Endothelial cell (in vitro differentiated cells): ENCODE measurements around the gene RHOA. TPM values are rescaled to one million over a fixed set of nuclear protein-coding genes. Genes with fewer than 3 reads are reported as not detected.
"Not testable (repeated sequence)": the region's sequence is repeated elsewhere in the genome, so short reads cannot be mapped to it uniquely, and the experiment has no call there.

Experiments used
- DNase-seq: peaks from one replicate; pipeline ENCODE4 v3.0.0; 2021; ENCODE audit warnings: low spot score
- H3K27ac Mint-ChIP-seq: one replicate; pipeline ENCODE4 v1.8.0; 2021; ENCODE audit warnings: mixed read lengths, inconsistent platforms; ENCODE audit not compliant: unreplicated experiment
- H3K27me3 Mint-ChIP-seq: one replicate; pipeline ENCODE4 v1.8.0; 2021; ENCODE audit warnings: mild to moderate bottlenecking, moderate library complexity, mixed read lengths, inconsistent platforms; ENCODE audit not compliant: unreplicated experiment
- H3K36me3 Mint-ChIP-seq: one replicate; pipeline ENCODE4 v1.8.0; 2021; ENCODE audit warnings: mild to moderate bottlenecking, low read depth, mixed read lengths, inconsistent platforms; ENCODE audit not compliant: unreplicated experiment
- H3K4me1 Mint-ChIP-seq: one replicate; pipeline ENCODE4 v1.8.0; 2021; ENCODE audit warnings: mild to moderate bottlenecking, mixed read lengths, inconsistent platforms; ENCODE audit not compliant: unreplicated experiment
- H3K4me3 Mint-ChIP-seq: one replicate; pipeline ENCODE4 v1.8.0; 2021; ENCODE audit warnings: mild to moderate bottlenecking, mixed read lengths, inconsistent platforms; ENCODE audit not compliant: unreplicated experiment
- H3K9me3 Mint-ChIP-seq: one replicate; pipeline ENCODE4 v1.8.0; 2021; ENCODE audit warnings: mixed read lengths, inconsistent platforms; ENCODE audit not compliant: unreplicated experiment
- CTCF ChIP-seq: fragments of 200-600 bp; sonication (generic); IDR thresholded peaks from one replicate; pipeline ENCODE4 v1.5.0; 2021; ENCODE audit warnings: antibody characterized with exemption; ENCODE audit not compliant: unreplicated experiment
- total RNA-seq: library from RNA; stranded (reverse); fragmentation: NEBNext Ultra II Directional; extraction: Animal tissue kit (Norgen Biotek cat#: 25700); gene quantifications from one replicate; pipeline ENCODE4 v1.2.1, GENCODE V29; 2021; ENCODE audit not compliant: unreplicated experiment

The RHOA gene
- total RNA-seq, 1 donor from 2014 or later = 583 TPM

- Mint-ChIP-seq H3K9me3 (no peaks in the 10 kb centered on the region), H3K4me3 (peak overlapping the region; percentile 11), H3K27me3 (peaks cover 13% of the 10 kb centered on the region), H3K27ac (no peak overlapping the region), H3K4me1 (peaks cover 40% of the 10 kb centered on the region), H3K36me3 (peaks cover 11% of the 10 kb centered on the region)
- no peak for TF ChIP-seq CTCF
- DNase-seq = no peak
Observed at GRCh38 chr3:49351521-49352011, 60.2 kb downstream of the RHOA start.

GRCh38 chr3:49349348-49350114, 62.2 kb downstream of the RHOA start:
- Mint-ChIP-seq H3K4me3 (no peak overlapping the region), H3K9me3 (no peaks in the 10 kb centered on the region), H3K36me3 (peaks cover 5% of the 10 kb centered on the region), H3K27me3 (peaks cover 8% of the 10 kb centered on the region), H3K27ac (peak overlapping the region; percentile 75), H3K4me1 (peaks cover 40% of the 10 kb centered on the region)
- TF ChIP-seq CTCF = no peak
- no peak for DNase-seq

- H3K27ac Mint-ChIP-seq, H3K9me3 Mint-ChIP-seq, DNase-seq, H3K36me3 Mint-ChIP-seq, H3K4me3 Mint-ChIP-seq, H3K27me3 Mint-ChIP-seq: not testable (repeated sequence)
- H3K4me1 Mint-ChIP-seq = peaks cover 40% of the 10 kb centered on the region
Observed at GRCh38 chr3:49348361-49348760, 63.4 kb downstream of the RHOA start.

GRCh38 chr3:49346797-49347251, 65.0 kb downstream of the RHOA start:
- Mint-ChIP-seq H3K36me3 (no peaks in the 10 kb centered on the region), H3K4me3 (no peak overlapping the region), H3K9me3 (no peaks in the 10 kb centered on the region), H3K4me1 (peaks cover 32% of the 10 kb centered on the region), H3K27ac (no peak overlapping the region), H3K27me3 (peaks cover 1% of the 10 kb centered on the region)
- DNase-seq = no peak
- no peak for TF ChIP-seq CTCF

GRCh38 chr3:49343163-49343562, 68.6 kb downstream of the RHOA start:
- peaks cover 3% of the 10 kb centered on the region for H3K27me3 Mint-ChIP-seq
- DNase-seq = no peak
- no peak overlapping the region for H3K4me3 Mint-ChIP-seq
- H3K9me3 Mint-ChIP-seq = no peaks in the 10 kb centered on the region
- H3K4me1 Mint-ChIP-seq = peaks cover 29% of the 10 kb centered on the region
- TF ChIP-seq CTCF = no peak
- no peaks in the 10 kb centered on the region for H3K36me3 Mint-ChIP-seq
- no peak overlapping the region for H3K27ac Mint-ChIP-seq
